ENCODE measurements around the gene B3GAT1.

GRCh38 chr11:134413043-134413825, 1.2 kb upstream of the B3GAT1 start:
- no peak for TF ChIP-seq POLR2AphosphoS5 (IDR thresholded peaks at IDR 0.05; ENCODE audit: low read depth, low read length)
- no peak for TF ChIP-seq POLR2A (IDR thresholded peaks at IDR 0.05; ENCODE audit: low read depth, low read length)
- no peak for TF ChIP-seq TAF1 (IDR thresholded peaks at IDR 0.05; ENCODE audit: borderline replicate concordance, low read depth, low read length)
